ENCODE measurements around the gene EFHC1.

GRCh38 chr6:52535711-52536423 is 115.7 kb downstream of the EFHC1 start:
- no peak for TF ChIP-seq CTCF (conservative IDR thresholded peaks at IDR 0.05; ENCODE audit: low read length)
- TF ChIP-seq EZH2phosphoT487 (IDR thresholded peaks at IDR 0.05; ENCODE audit: borderline replicate concordance) = no peak

Measured in Loucy (cell line).